Measurements from ENCODE around the gene CRYGA.
"Not testable (repeated sequence)": the region's sequence is repeated elsewhere in the genome, so short reads cannot be mapped to it uniquely, and the experiment has no call there.

CRYGA gene

GRCh38 chr2:208172125-208172524, 8.7 kb upstream of the CRYGA start:
- intact Hi-C loops (cut with DNase I) = no loop called here
- DNase-seq = no peak

GRCh38 chr2:208164951-208165755, 1.8 kb upstream of the CRYGA start:
- intact Hi-C loops (cut with DNase I) = no loop called here
- DNase-seq = no peak

- no peak for DNase-seq
- intact Hi-C loops (cut with DNase I) = no loop called here
These were observed 7.0 kb downstream of the CRYGA start for GRCh38 chr2:208156439-208156838.

GRCh38 chr2:208153156-208153555, 10.2 kb downstream of the CRYGA start:
- intact Hi-C loops (cut with DNase I) = no loop called here
- no peak for DNase-seq

- intact Hi-C loops (cut with DNase I) = no loop called here
- no peak for DNase-seq
These were observed 12.4 kb downstream of the CRYGA start for GRCh38 chr2:208150956-208151355.

GRCh38 chr2:208150094-208150493, 13.3 kb downstream of the CRYGA start:
- DNase-seq = no peak
- intact Hi-C loops (cut with DNase I) = no loop called here

GRCh38 chr2:208148803-208149202, 14.6 kb downstream of the CRYGA start:
- intact Hi-C loops (cut with DNase I) = no loop called here

GRCh38 chr2:208147759-208148158, 15.6 kb downstream of the CRYGA start:
- intact Hi-C loops (cut with DNase I) = no loop called here
- no peak for DNase-seq

More at GRCh38 chr2:208148803-208149202, 14.6 kb downstream of the CRYGA start:
- DNase-seq = no peak

- intact Hi-C loops (cut with DNase I) = no loop called here
- DNase-seq = no peak
These were observed 16.4 kb downstream of the CRYGA start for GRCh38 chr2:208147008-208147407.

GRCh38 chr2:208146006-208146405, 17.4 kb downstream of the CRYGA start, which contains the start of gene CRYGB:
Gene CRYGB (minus strand): TSS chr2:208146158. CDS start chr2:208146120, 38 bp downstream.
- intact Hi-C loops (cut with DNase I) = no loop called here
- DNase-seq = no peak

GRCh38 chr2:208142925-208143799, 20.2 kb downstream of the CRYGA start:
- intact Hi-C loops (cut with DNase I) = no loop called here
- DNase-seq = no peak

GRCh38 chr2:208142240-208142924, 21.0 kb downstream of the CRYGA start:
- intact Hi-C loops (cut with DNase I) = no loop called here

GRCh38 chr2:208139447-208139846, 23.9 kb downstream of the CRYGA start:
- intact Hi-C loops (cut with DNase I) = no loop called here
- no peak for DNase-seq

More at GRCh38 chr2:208142240-208142924, 21.0 kb downstream of the CRYGA start:
- DNase-seq = no peak

- intact Hi-C loops (cut with DNase I); DNase-seq: not testable (repeated sequence)
These were observed 25.1 kb downstream of the CRYGA start for GRCh38 chr2:208138334-208138733.

GRCh38 chr2:208136716-208137094, 26.7 kb downstream of the CRYGA start:
- DNase-seq = no peak
- intact Hi-C loops (cut with DNase I) = no loop called here

- intact Hi-C loops (cut with DNase I) = no loop called here
- DNase-seq = no peak
These were observed 27.3 kb downstream of the CRYGA start for GRCh38 chr2:208135794-208136715.

- intact Hi-C loops (cut with DNase I) = no loop called here
- DNase-seq = no peak
These were observed 28.3 kb downstream of the CRYGA start for GRCh38 chr2:208134928-208135586.

- DNase-seq = no peak
- intact Hi-C loops (cut with DNase I) = no loop called here
These were observed 32.7 kb downstream of the CRYGA start for GRCh38 chr2:208130712-208131110.
